Measurements from ENCODE around the gene PCMTD2. TPM values are rescaled to one million over a fixed set of nuclear protein-coding genes. Genes with fewer than 3 reads are reported as not detected.

PCMTD2 gene
- total and polyA plus RNA-seq, 2 of the 8 experiments (the other 6 are each of a cell fraction or from before 2014, with no cell fraction given): 21.4 to 55.1 TPM

GRCh38 chr20:64228086-64228653, 27.4 kb upstream of the PCMTD2 start:
- Histone ChIP-seq H4K5ac (ENCODE audit: insufficient read length, low read depth, low read length) (no peak overlapping the region), H2BK15ac (ENCODE audit: low read length) (no peak overlapping the region), H3K9ac (replicated peaks in 1 of 4; ENCODE audit: extremely low read depth in 1 of 4, low read depth in 3 of 4, low read length in 3 of 4) (no peak overlapping the region), H3K27me3 (replicated peaks in 1 of 4; ENCODE audit: control insufficient read depth in 3 of 4, extremely low read depth in 1 of 4, insufficient read depth in 3 of 4, low read length in 3 of 4) (no peaks in the 10 kb centered on the region), H3K18ac (ENCODE audit: extremely low read depth, low read length) (no peak overlapping the region), H3K14ac (ENCODE audit: insufficient read length) (no peak overlapping the region), H2AK5ac (ENCODE audit: low read depth, low read length) (no peak overlapping the region), H3K79me1 (ENCODE audit: low read depth, low read length) (no peaks in the 10 kb centered on the region), H3K56ac (replicated peaks; ENCODE audit: insufficient read length, low read depth, low read length) (no peak overlapping the region), H2BK12ac (ENCODE audit: low read depth, low read length) (no peak overlapping the region), H2BK20ac (ENCODE audit: low read length) (no peak overlapping the region), H2BK5ac (ENCODE audit: low read depth, low read length) (no peak overlapping the region), H3K4me2 (ENCODE audit: insufficient read depth in 1 of 2, low read depth in 2 of 2, low read length in 2 of 2) (no peak overlapping the region), H2AFZ (ENCODE audit: low read length) (no peak overlapping the region), H3K36me3 (ENCODE audit: control insufficient read depth in 2 of 4, insufficient read depth in 4 of 4, low read length in 3 of 4) (no peaks in the 10 kb centered on the region), H3K4me3 (ENCODE audit: extremely low read depth in 1 of 4, insufficient read depth in 2 of 4, low read depth in 3 of 4, low read length in 4 of 4) (no peak overlapping the region), H4K8ac (ENCODE audit: extremely low read depth, insufficient read depth, low read length) (no peak overlapping the region), H4K91ac (replicated peaks; ENCODE audit: insufficient read length, low read length) (no peak overlapping the region), H3K4me1 (replicated peaks in 1 of 4; ENCODE audit: control insufficient read depth in 3 of 4, insufficient read depth in 4 of 4, low read length in 3 of 4) (peaks cover 0 to 11% (median 8%) of the 10 kb centered on the region in 4 experiments; a peak in 6 of 7 replicates), H3K4ac (replicated peaks; ENCODE audit: insufficient read length, low read depth, low read length) (no peak overlapping the region), H3K27ac (ENCODE audit: low read depth, low read length) (no peak overlapping the region), H3K23me2 (ENCODE audit: low read depth, low read length) (no peaks in the 10 kb centered on the region), H3K79me2 (ENCODE audit: control insufficient read depth in 1 of 2, insufficient read depth in 2 of 2, low read length in 2 of 2) (no peaks in the 10 kb centered on the region), H3K23ac (ENCODE audit: insufficient read length) (no peak overlapping the region), H4K20me1 (replicated peaks in 1 of 2; ENCODE audit: control insufficient read depth in 1 of 2, insufficient read depth in 2 of 2, low read length in 2 of 2) (no peaks in the 10 kb centered on the region), H3K9me3 (ENCODE audit: insufficient read depth in 2 of 2, low read depth in 1 of 2, low read length in 1 of 2) (no peaks in the 10 kb centered on the region), H2BK120ac (replicated peaks; ENCODE audit: low read depth, low read length) (no peak overlapping the region)
- WGBS, 2 experiments (ENCODE audit: extremely low coverage in 1 of 2, insufficient coverage in 1 of 2, insufficient read length in 1 of 2, insufficient replicate concordance in 2 of 2, low coverage in 1 of 2, low lambda C conversion rate in 2 of 2, missing lambda C conversion rate in 1 of 2): 92% methylated on average over 8 of the region's 8 CpGs; no CpG with 5 or more reads in 1 of the 2 experiments
- FAIRE-seq: no peak
- no peak for DNase-seq (ENCODE audit: low read depth in 1 of 2, low spot score in 2 of 2)
- ChIA-PET CTCF (ENCODE audit: partially characterized antibody) (interaction anchor here (0.8 to 1.7 kb wide), 3 partner anchors 12 to 56 kb away, joined by 3 to 4 read pairs (median 3); no protein-coding TSS in a partner anchor), POLR2A (ENCODE audit: partially characterized antibody) (no interaction called here)
- TF ChIP-seq BACH1 (IDR thresholded peaks at IDR 0.05; ENCODE audit: low read length) (no peak), YY1 (IDR thresholded peaks at IDR 0.05; ENCODE audit: low read depth, low read length) (no peak), POLR2A (IDR thresholded peaks at IDR 0.05; ENCODE audit: control extremely low read depth in 1 of 2, low read depth in 2 of 2, low read length in 2 of 2) (no peak), RNF2 (IDR thresholded peaks at IDR 0.05; ENCODE audit: borderline replicate concordance, low read depth, low read length, missing control alignments, poor library complexity, severe bottlenecking) (no peak), SP4 (IDR thresholded peaks at IDR 0.05; ENCODE audit: low read length) (no peak), KDM1A (IDR thresholded peaks at IDR 0.05; ENCODE audit: borderline replicate concordance, low read length) (no peak)
